Liver (tissue), 9 donors: Measurements from ENCODE around the gene E2F8. TPM values are rescaled to one million over a fixed set of nuclear protein-coding genes. Genes with fewer than 3 reads are reported as not detected.

Experiments
- DNase-seq: peaks from one replicate; pipeline ENCODE4 v3.0.0-alpha.2; 2017; ENCODE audit warnings: low spot score
- H3K27ac ChIP-seq, 2 donors: one replicate each; pipeline ENCODE4 v1.7.0; 2013; ENCODE audit warnings: inconsistent platforms in 2 of 2, low read length in 2 of 2, control low read depth in 1 of 2, low read depth in 1 of 2, mild to moderate bottlenecking in 1 of 2
- H3K27me3 ChIP-seq, 4 donors: one replicate each; pipeline versions ENCODE4 v1.6.1 to v1.7.0; 2013; ENCODE audit warnings: low read length in 3 of 4, inconsistent platforms in 1 of 4, mild to moderate bottlenecking in 1 of 4, moderate library complexity in 1 of 4; ENCODE audit not compliant: control insufficient read depth in 4 of 4, insufficient read depth in 4 of 4
- H3K36me3 ChIP-seq, 4 donors: one replicate each; pipeline versions ENCODE4 v1.6.1 to v1.7.0; 2013; ENCODE audit warnings: low read length in 3 of 4, mild to moderate bottlenecking in 3 of 4, low read depth in 1 of 4, moderate library complexity in 1 of 4; ENCODE audit not compliant: control insufficient read depth in 4 of 4, insufficient read depth in 3 of 4
- H3K4me1 ChIP-seq, 4 donors: one replicate each; pipeline versions ENCODE4 v1.6.1 to v1.7.0; 2013; ENCODE audit warnings: low read length in 3 of 4, mild to moderate bottlenecking in 3 of 4, moderate library complexity in 1 of 4; ENCODE audit not compliant: control insufficient read depth in 4 of 4, insufficient read depth in 4 of 4
- H3K4me3 ChIP-seq, 3 donors: one replicate each; pipeline versions ENCODE4 v1.6.1 to v1.7.0; 2013; ENCODE audit warnings: low read length in 3 of 3, control low read depth in 1 of 3, low read depth in 1 of 3, mild to moderate bottlenecking in 1 of 3
- H3K9ac ChIP-seq, 2 donors: one replicate each; pipeline ENCODE4 v1.7.0; 2013; ENCODE audit warnings: low read length in 2 of 2, mild to moderate bottlenecking in 2 of 2, moderate library complexity in 2 of 2, control low read depth in 1 of 2, low read depth in 1 of 2
- H3K9me3 ChIP-seq, 4 donors: one replicate each; pipeline versions ENCODE4 v1.6.1 to v1.7.0; 2013; ENCODE audit warnings: low read length in 3 of 4; ENCODE audit not compliant: control insufficient read depth in 4 of 4
- EGR1 ChIP-seq, 2 donors: IDR thresholded peaks; 2 replicates each; pipeline ENCODE4 v1.6.1; 2016 to 2018; ENCODE audit warnings: antibody characterized with exemption in 2 of 2, low read depth in 2 of 2
- FOXA1 ChIP-seq: IDR thresholded peaks from 2 replicates; pipeline ENCODE4 v1.6.1; 2016; ENCODE audit warnings: antibody characterized with exemption
- FOXA2 ChIP-seq: IDR thresholded peaks from 2 replicates; pipeline ENCODE4 v1.6.1; 2016; ENCODE audit warnings: antibody characterized with exemption
- GABPA ChIP-seq, 2 donors: IDR thresholded peaks in 1 of 2; conservative IDR thresholded peaks in 1 of 2; 2 replicates each; pipeline ENCODE4 v1.6.1; 2016; ENCODE audit warnings: antibody characterized with exemption in 2 of 2, mild to moderate bottlenecking in 1 of 2, moderate library complexity in 1 of 2
- HNF4A ChIP-seq, 2 donors: conservative IDR thresholded peaks; 2 replicates each; pipeline ENCODE4 v1.6.1; 2016; ENCODE audit warnings: antibody characterized with exemption in 2 of 2, mild to moderate bottlenecking in 2 of 2
- HNF4G ChIP-seq: IDR thresholded peaks from 2 replicates; pipeline ENCODE4 v1.6.1; 2016; ENCODE audit warnings: antibody characterized with exemption
- JUND ChIP-seq, 2 donors: IDR thresholded peaks; 2 replicates each; pipeline ENCODE4 v1.6.1; 2016; ENCODE audit warnings: antibody characterized with exemption in 2 of 2
- NR2F2 ChIP-seq: IDR thresholded peaks from 2 replicates; pipeline ENCODE4 v1.6.1; 2016; ENCODE audit warnings: antibody characterized with exemption
- RAD21 ChIP-seq, 2 donors: IDR thresholded peaks; 2 replicates each; pipeline ENCODE4 v1.6.1; 2016; ENCODE audit warnings: antibody characterized with exemption in 2 of 2, mild to moderate bottlenecking in 2 of 2
- RXRA ChIP-seq, 2 donors: IDR thresholded peaks; 2 replicates each; pipeline ENCODE4 v1.6.1; 2017 to 2018; ENCODE audit warnings: antibody characterized with exemption in 2 of 2, mild to moderate bottlenecking in 1 of 2
- SP1 ChIP-seq: IDR thresholded peaks from 2 replicates; pipeline ENCODE4 v1.6.1; 2018; ENCODE audit warnings: antibody characterized with exemption, mild to moderate bottlenecking
- TAF1 ChIP-seq: conservative IDR thresholded peaks from 2 replicates; pipeline ENCODE4 v1.6.1; 2016; ENCODE audit warnings: antibody characterized with exemption, mild to moderate bottlenecking
- YY1 ChIP-seq: IDR thresholded peaks from 2 replicates; pipeline ENCODE4 v1.6.1; 2016; ENCODE audit warnings: antibody characterized with exemption, mild to moderate bottlenecking
- whole genome bisulfite sequencing: extraction: QIAGEN DNeasy Blood & Tissue Kit; methylation state at CpG from one replicate; pipeline ENCODE4 v1.1.7; 2013; 5-methylcytosine and 5-hydroxymethylcytosine counted together
- polyA plus RNA-seq, 2 donors: library from polyadenylated mRNA; stranded (reverse) in 1 of 2; unstranded in 1 of 2; fragments of 200-250 nt in 1 of 2; fragments of >200 nt in 1 of 2; fragmentation: Nextera tagmentation in 1 of 2; extraction: Ambion mirVana in 1 of 2; gene quantifications; one replicate each; pipeline versions ENCODE4 v1.2.1 to v1.2.3, GENCODE V29; 2013 to 2015
- total RNA-seq, 2 donors: library from RNA; depleted of rRNA; stranded (reverse); fragments of >200 nt; gene quantifications; one replicate each; pipeline ENCODE4 v1.2.3, GENCODE V29; 2014
- TF ChIP-seq, protein P1 (sequence below): IDR thresholded peaks from 2 replicates; pipeline ENCODE4 v1.6.1; 2016; ENCODE audit warnings: antibody characterized with exemption, mild to moderate bottlenecking
- TF ChIP-seq, protein P2 (sequence below): IDR thresholded peaks from 2 replicates; pipeline ENCODE4 v1.6.1; 2016; ENCODE audit warnings: antibody characterized with exemption
- TF ChIP-seq, protein P3 (sequence below): IDR thresholded peaks from 2 replicates; pipeline ENCODE4 v1.6.1; 2016; ENCODE audit warnings: antibody characterized with exemption
- TF ChIP-seq, protein P4 (sequence below): fragments of 150-350 bp; IDR thresholded peaks from 2 replicates; pipeline ENCODE4 v1.5.1; 2017; ENCODE audit warnings: improper control_type of control experiment, low read depth, low read length; ENCODE audit not compliant: missing input control
- TF ChIP-seq, protein P5 (sequence below): IDR thresholded peaks from 2 replicates; pipeline ENCODE4 v1.6.1; 2016; ENCODE audit warnings: antibody characterized with exemption
- donor health status: healthy.
- donor health status: healthy.
- donor health status: healthy.
- donor health status: healthy.
- donor health status: healthy.

Gene E2F8
- total and polyA plus RNA-seq, 4 donors, result 0.14 to 9.6 (median 0.66) TPM; not detected in 1

DNA sequence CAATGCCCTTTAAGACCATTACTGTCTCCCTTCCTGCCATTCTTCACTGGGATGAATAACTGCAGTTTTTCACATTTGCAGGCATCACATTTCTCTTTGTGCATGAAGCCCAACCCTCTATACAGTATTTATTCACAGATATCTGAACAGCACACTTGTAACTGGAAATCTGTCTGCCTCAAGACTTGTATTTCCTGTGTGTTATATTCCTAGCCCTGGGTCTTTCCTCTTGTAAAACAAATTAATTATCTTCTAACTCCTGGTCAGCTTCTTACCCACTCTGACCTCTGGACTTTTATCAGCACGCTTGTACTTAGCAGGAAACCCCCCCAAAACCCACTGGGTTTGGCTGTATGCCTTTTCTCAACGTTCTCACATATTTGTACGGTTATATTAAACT is 41.0 kb downstream of the E2F8 start:
- H3K27me3 ChIP-seq, result no peaks in the 10 kb centered on the region
- H3K9me3 ChIP-seq, result no peaks in the 10 kb centered on the region
- no peak overlapping the region for H3K9ac ChIP-seq
- DNase-seq, result no peak
- WGBS, result 41% methylated on average over 3 of the region's 3 CpGs
- TF ChIP-seq NR2F2 (peak; percentile 37), RAD21 (IDR thresholded peaks at IDR 0.05) (no peak)
- TF ChIP-seq, protein P1, sequence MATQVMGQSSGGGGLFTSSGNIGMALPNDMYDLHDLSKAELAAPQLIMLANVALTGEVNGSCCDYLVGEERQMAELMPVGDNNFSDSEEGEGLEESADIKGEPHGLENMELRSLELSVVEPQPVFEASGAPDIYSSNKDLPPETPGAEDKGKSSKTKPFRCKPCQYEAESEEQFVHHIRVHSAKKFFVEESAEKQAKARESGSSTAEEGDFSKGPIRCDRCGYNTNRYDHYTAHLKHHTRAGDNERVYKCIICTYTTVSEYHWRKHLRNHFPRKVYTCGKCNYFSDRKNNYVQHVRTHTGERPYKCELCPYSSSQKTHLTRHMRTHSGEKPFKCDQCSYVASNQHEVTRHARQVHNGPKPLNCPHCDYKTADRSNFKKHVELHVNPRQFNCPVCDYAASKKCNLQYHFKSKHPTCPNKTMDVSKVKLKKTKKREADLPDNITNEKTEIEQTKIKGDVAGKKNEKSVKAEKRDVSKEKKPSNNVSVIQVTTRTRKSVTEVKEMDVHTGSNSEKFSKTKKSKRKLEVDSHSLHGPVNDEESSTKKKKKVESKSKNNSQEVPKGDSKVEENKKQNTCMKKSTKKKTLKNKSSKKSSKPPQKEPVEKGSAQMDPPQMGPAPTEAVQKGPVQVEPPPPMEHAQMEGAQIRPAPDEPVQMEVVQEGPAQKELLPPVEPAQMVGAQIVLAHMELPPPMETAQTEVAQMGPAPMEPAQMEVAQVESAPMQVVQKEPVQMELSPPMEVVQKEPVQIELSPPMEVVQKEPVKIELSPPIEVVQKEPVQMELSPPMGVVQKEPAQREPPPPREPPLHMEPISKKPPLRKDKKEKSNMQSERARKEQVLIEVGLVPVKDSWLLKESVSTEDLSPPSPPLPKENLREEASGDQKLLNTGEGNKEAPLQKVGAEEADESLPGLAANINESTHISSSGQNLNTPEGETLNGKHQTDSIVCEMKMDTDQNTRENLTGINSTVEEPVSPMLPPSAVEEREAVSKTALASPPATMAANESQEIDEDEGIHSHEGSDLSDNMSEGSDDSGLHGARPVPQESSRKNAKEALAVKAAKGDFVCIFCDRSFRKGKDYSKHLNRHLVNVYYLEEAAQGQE, result no peak
- H3K36me3 ChIP-seq, result no peaks in the 10 kb centered on the region
- no peak overlapping the region for H3K27ac ChIP-seq
- H3K4me3 ChIP-seq, result no peak overlapping the region
- H3K4me1 ChIP-seq, result no peaks in the 10 kb centered on the region

DNA sequence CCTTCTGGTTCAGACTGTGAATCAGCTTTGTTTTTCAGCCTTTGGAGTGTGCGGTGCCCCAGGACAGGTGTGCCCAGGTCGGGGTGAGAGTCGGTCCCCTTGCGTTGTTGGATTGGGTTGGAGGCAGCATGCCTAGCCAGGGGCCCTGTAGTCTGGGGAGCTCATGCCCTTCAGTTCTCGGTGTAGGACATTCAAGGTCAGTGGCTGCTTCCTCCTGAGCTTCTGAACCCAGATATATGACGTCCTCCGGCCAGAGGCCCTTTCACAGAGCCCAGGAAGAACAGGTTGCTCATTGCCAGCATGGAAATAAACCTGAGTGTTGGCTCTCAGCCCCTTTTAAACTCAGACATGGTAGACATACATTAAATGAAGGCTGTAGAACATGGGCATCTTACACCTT is 41.7 kb downstream of the E2F8 start:
- WGBS, result 84% methylated on average over 7 of the region's 7 CpGs
- no peak for TF ChIP-seq NR2F2
- TF ChIP-seq, protein P2, sequence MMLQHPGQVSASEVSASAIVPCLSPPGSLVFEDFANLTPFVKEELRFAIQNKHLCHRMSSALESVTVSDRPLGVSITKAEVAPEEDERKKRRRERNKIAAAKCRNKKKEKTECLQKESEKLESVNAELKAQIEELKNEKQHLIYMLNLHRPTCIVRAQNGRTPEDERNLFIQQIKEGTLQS, result no peak
- TF ChIP-seq HNF4A (conservative IDR thresholded peaks at IDR 0.05), result no peak
- no peak for TF ChIP-seq TAF1
- TF ChIP-seq, protein P3, sequence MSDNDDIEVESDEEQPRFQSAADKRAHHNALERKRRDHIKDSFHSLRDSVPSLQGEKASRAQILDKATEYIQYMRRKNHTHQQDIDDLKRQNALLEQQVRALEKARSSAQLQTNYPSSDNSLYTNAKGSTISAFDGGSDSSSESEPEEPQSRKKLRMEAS, result no peak
- TF ChIP-seq FOXA1, result no peak
- no peak for TF ChIP-seq EGR1 (IDR thresholded peaks at IDR 0.05; ENCODE audit: low read depth in 2 of 2)
- TF ChIP-seq RXRA (IDR thresholded peaks at IDR 0.05), result no peak
- TF ChIP-seq YY1, result no peak
- TF ChIP-seq RAD21 (IDR thresholded peaks at IDR 0.05), result no peak
- TF ChIP-seq, protein P4, sequence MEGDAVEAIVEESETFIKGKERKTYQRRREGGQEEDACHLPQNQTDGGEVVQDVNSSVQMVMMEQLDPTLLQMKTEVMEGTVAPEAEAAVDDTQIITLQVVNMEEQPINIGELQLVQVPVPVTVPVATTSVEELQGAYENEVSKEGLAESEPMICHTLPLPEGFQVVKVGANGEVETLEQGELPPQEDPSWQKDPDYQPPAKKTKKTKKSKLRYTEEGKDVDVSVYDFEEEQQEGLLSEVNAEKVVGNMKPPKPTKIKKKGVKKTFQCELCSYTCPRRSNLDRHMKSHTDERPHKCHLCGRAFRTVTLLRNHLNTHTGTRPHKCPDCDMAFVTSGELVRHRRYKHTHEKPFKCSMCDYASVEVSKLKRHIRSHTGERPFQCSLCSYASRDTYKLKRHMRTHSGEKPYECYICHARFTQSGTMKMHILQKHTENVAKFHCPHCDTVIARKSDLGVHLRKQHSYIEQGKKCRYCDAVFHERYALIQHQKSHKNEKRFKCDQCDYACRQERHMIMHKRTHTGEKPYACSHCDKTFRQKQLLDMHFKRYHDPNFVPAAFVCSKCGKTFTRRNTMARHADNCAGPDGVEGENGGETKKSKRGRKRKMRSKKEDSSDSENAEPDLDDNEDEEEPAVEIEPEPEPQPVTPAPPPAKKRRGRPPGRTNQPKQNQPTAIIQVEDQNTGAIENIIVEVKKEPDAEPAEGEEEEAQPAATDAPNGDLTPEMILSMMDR, result no peak
- TF ChIP-seq GABPA (IDR thresholded peaks at IDR 0.05 in 1 of 2, conservative IDR thresholded peaks at IDR 0.05 in 1 of 2), result no peak
- TF ChIP-seq, protein P1, result no peak
- TF ChIP-seq SP1, result no peak
- TF ChIP-seq JUND (IDR thresholded peaks at IDR 0.05), result no peak
- TF ChIP-seq, protein P5, sequence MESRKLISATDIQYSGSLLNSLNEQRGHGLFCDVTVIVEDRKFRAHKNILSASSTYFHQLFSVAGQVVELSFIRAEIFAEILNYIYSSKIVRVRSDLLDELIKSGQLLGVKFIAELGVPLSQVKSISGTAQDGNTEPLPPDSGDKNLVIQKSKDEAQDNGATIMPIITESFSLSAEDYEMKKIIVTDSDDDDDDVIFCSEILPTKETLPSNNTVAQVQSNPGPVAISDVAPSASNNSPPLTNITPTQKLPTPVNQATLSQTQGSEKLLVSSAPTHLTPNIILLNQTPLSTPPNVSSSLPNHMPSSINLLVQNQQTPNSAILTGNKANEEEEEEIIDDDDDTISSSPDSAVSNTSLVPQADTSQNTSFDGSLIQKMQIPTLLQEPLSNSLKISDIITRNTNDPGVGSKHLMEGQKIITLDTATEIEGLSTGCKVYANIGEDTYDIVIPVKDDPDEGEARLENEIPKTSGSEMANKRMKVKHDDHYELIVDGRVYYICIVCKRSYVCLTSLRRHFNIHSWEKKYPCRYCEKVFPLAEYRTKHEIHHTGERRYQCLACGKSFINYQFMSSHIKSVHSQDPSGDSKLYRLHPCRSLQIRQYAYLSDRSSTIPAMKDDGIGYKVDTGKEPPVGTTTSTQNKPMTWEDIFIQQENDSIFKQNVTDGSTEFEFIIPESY, result no peak
- no peak for TF ChIP-seq FOXA2
- no peak for TF ChIP-seq HNF4G
- DNase-seq, result no peak
- Histone ChIP-seq H3K4me3 (no peak overlapping the region), H3K9ac (no peak overlapping the region), H3K9me3 (no peaks in the 10 kb centered on the region), H3K4me1 (no peaks in the 10 kb centered on the region), H3K27ac (no peak overlapping the region), H3K36me3 (no peaks in the 10 kb centered on the region), H3K27me3 (no peaks in the 10 kb centered on the region)
